H1 (cell line): ENCODE data around the gene STAT4. TPM values are rescaled to one million over a fixed set of nuclear protein-coding genes. Genes with fewer than 3 reads are reported as not detected.

Experiments
- CTCF ChIA-PET: fragments of 300-600 bp; sonication (Branson Sonifier 250); formaldehyde crosslinking; loops from one replicate; lab custom pipeline; 2021; ENCODE audit not compliant: partially characterized antibody; lab: Charles Lee
- POLR2A ChIA-PET: fragments of 300-600 bp; sonication (Branson Sonifier 250); formaldehyde crosslinking; loops from one replicate; lab custom pipeline; 2021; ENCODE audit warnings: inconsistent platforms; ENCODE audit not compliant: partially characterized antibody; lab: Charles Lee
- DNase-seq, 2 experiments: peaks; one replicate each; pipeline versions ENCODE4 v3.0.0 to v3.0.0-alpha.2; 2010 to 2022; ENCODE audit warnings: low spot score in 2 of 2, low read depth in 1 of 2, mixed read lengths in 1 of 2
- FAIRE-seq: peaks from 2 replicates; lab custom pipeline; 2011; peaks lifted over from hg19 to GRCh38; lab: Jason Lieb, UNC
- H2AFZ ChIP-seq: 2 replicates; pipeline ENCODE4 v1.8.1; 2012; ENCODE audit warnings: low read length, inconsistent platforms
- H2AK5ac ChIP-seq: 2 replicates; pipeline ENCODE4 v1.6.1; 2013; ENCODE audit warnings: low read depth, low read length
- H2BK120ac ChIP-seq: replicated peaks from 2 replicates; pipeline ENCODE3; 2013; ENCODE audit warnings: low read depth, low read length, inconsistent platforms
- H2BK12ac ChIP-seq: 2 replicates; pipeline ENCODE4 v1.6.1; 2013; ENCODE audit warnings: low read depth, low read length
- H2BK15ac ChIP-seq: 2 replicates; pipeline ENCODE4 v1.6.1; 2013; ENCODE audit warnings: low read length
- H2BK20ac ChIP-seq: 2 replicates; pipeline ENCODE4 v1.6.1; 2013; ENCODE audit warnings: low read length
- H2BK5ac ChIP-seq: 2 replicates; pipeline ENCODE4 v1.6.1; 2013; ENCODE audit warnings: low read depth, low read length
- H3K14ac ChIP-seq: 2 replicates; pipeline ENCODE4 v1.6.1; 2013; ENCODE audit warnings: inconsistent platforms; ENCODE audit not compliant: insufficient read length
- H3K18ac ChIP-seq: 2 replicates; pipeline ENCODE4 v1.6.1; 2013; ENCODE audit warnings: low read length; ENCODE audit errors: extremely low read depth
- H3K23ac ChIP-seq: 2 replicates; pipeline ENCODE4 v1.6.1; 2013; ENCODE audit warnings: inconsistent platforms; ENCODE audit not compliant: insufficient read length
- H3K23me2 ChIP-seq: 2 replicates; pipeline ENCODE4 v1.6.1; 2013; ENCODE audit warnings: low read depth, low read length
- H3K27ac ChIP-seq: 2 replicates; pipeline ENCODE4 v1.6.1; 2011; ENCODE audit warnings: low read depth, low read length, inconsistent platforms
- H3K27me3 ChIP-seq, 4 experiments: replicated peaks in 1 of 4; 1 replicate in 1 of 4; 2 replicates in 3 of 4; pipeline versions ENCODE4 v1.6.1 to v1.8.1; 2011 to 2013; ENCODE audit warnings: low read length in 3 of 4, mild to moderate bottlenecking in 3 of 4, inconsistent platforms in 2 of 4, mixed read lengths in 2 of 4, moderate library complexity in 1 of 4; ENCODE audit not compliant: control insufficient read depth in 3 of 4, insufficient read depth in 3 of 4; ENCODE audit errors: extremely low read depth in 1 of 4
- H3K36me3 ChIP-seq, 4 experiments: 2 replicates each; pipeline versions ENCODE4 v1.6.1 to v1.8.1; 2011 to 2013; ENCODE audit warnings: mild to moderate bottlenecking in 4 of 4, low read length in 3 of 4, moderate library complexity in 2 of 4, control low read depth in 1 of 4, inconsistent platforms in 1 of 4; ENCODE audit not compliant: insufficient read depth in 4 of 4, control insufficient read depth in 2 of 4
- H3K4ac ChIP-seq: replicated peaks from 2 replicates; pipeline ENCODE3; 2013; ENCODE audit warnings: low read length, low read depth, mixed read lengths, inconsistent platforms; ENCODE audit not compliant: insufficient read length
- H3K4me1 ChIP-seq, 4 experiments: replicated peaks in 1 of 4; 1 replicate in 1 of 4; 2 replicates in 3 of 4; pipeline versions ENCODE4 v1.6.1 to v1.8.1; 2011 to 2013; ENCODE audit warnings: low read length in 3 of 4, inconsistent platforms in 2 of 4, mixed read lengths in 1 of 4; ENCODE audit not compliant: insufficient read depth in 4 of 4, control insufficient read depth in 3 of 4
- H3K4me2 ChIP-seq, 2 experiments: 2 replicates each; pipeline versions ENCODE4 v1.6.1 to v1.8.1; 2011 to 2013; ENCODE audit warnings: low read depth in 2 of 2, low read length in 2 of 2, control low read depth in 1 of 2, inconsistent platforms in 1 of 2, mild to moderate bottlenecking in 1 of 2; ENCODE audit not compliant: insufficient read depth in 1 of 2
- H3K4me3 ChIP-seq, 4 experiments: fragments of 200-600, 300-600 bp in 1 of 4; sonication (generic), shearing (Covaris generic), sonication (Bioruptor Twin) in 1 of 4; 2 replicates each; pipeline versions ENCODE4 v1.5.1 to v1.8.1; 2011 to 2016; ENCODE audit warnings: low read length in 4 of 4, low read depth in 3 of 4, control low read depth in 2 of 4, inconsistent platforms in 2 of 4, mild to moderate bottlenecking in 2 of 4, mixed read lengths in 1 of 4, moderate library complexity in 1 of 4; ENCODE audit not compliant: insufficient read depth in 2 of 4; ENCODE audit errors: extremely low read depth in 1 of 4
- H3K56ac ChIP-seq: replicated peaks from 2 replicates; pipeline ENCODE3; 2013; ENCODE audit warnings: low read depth, mild to moderate bottlenecking, mixed read lengths, low read length, inconsistent platforms; ENCODE audit not compliant: insufficient read length
- H3K79me1 ChIP-seq: 2 replicates; pipeline ENCODE4 v1.6.1; 2013; ENCODE audit warnings: low read depth, low read length, control low read depth
- H3K79me2 ChIP-seq, 2 experiments: 2 replicates each; pipeline versions ENCODE4 v1.6.1 to v1.8.1; 2012 to 2013; ENCODE audit warnings: low read length in 2 of 2, mild to moderate bottlenecking in 2 of 2, inconsistent platforms in 1 of 2; ENCODE audit not compliant: insufficient read depth in 2 of 2, control insufficient read depth in 1 of 2
- H3K9ac ChIP-seq, 4 experiments: replicated peaks in 1 of 4; 1 replicate in 1 of 4; 2 replicates in 3 of 4; pipeline versions ENCODE4 v1.6.1 to v1.8.1; 2011 to 2013; ENCODE audit warnings: low read depth in 3 of 4, low read length in 3 of 4, control low read depth in 2 of 4, mild to moderate bottlenecking in 2 of 4, moderate library complexity in 2 of 4, inconsistent platforms in 1 of 4; ENCODE audit errors: extremely low read depth in 1 of 4
- H3K9me3 ChIP-seq, 2 experiments: 2 replicates each; pipeline versions ENCODE4 v1.6.1 to v1.8.1; 2012 to 2013; ENCODE audit warnings: mild to moderate bottlenecking in 2 of 2, moderate library complexity in 2 of 2, control low read depth in 1 of 2, inconsistent platforms in 1 of 2, low read depth in 1 of 2, low read length in 1 of 2, mixed read lengths in 1 of 2; ENCODE audit not compliant: insufficient read depth in 2 of 2
- H4K20me1 ChIP-seq, 2 experiments: replicated peaks in 1 of 2; 2 replicates each; pipeline versions ENCODE3 to v1.8.1; 2011 to 2013; ENCODE audit warnings: inconsistent platforms in 2 of 2, low read length in 2 of 2, mild to moderate bottlenecking in 1 of 2; ENCODE audit not compliant: insufficient read depth in 2 of 2, control insufficient read depth in 1 of 2
- H4K5ac ChIP-seq: 2 replicates; pipeline ENCODE4 v1.6.1; 2013; ENCODE audit warnings: low read length, low read depth, mixed read lengths, inconsistent platforms; ENCODE audit not compliant: insufficient read length
- H4K8ac ChIP-seq: 2 replicates; pipeline ENCODE4 v1.8.0; 2013; ENCODE audit warnings: mild to moderate bottlenecking, moderate library complexity, low read length, inconsistent platforms; ENCODE audit not compliant: insufficient read depth; ENCODE audit errors: extremely low read depth
- H4K91ac ChIP-seq: replicated peaks from 2 replicates; pipeline ENCODE3; 2013; ENCODE audit warnings: low read length, mixed read lengths, inconsistent platforms; ENCODE audit not compliant: insufficient read length
- ATF3 ChIP-seq: IDR thresholded peaks from 2 replicates; pipeline ENCODE4 v1.6.1; 2011; ENCODE audit warnings: low read depth, mild to moderate bottlenecking, low read length; ENCODE audit not compliant: insufficient read depth
- GTF2F1 ChIP-seq: IDR thresholded peaks from 2 replicates; pipeline ENCODE4 v1.6.1; 2012; ENCODE audit warnings: low read depth, low read length, improper control_type of control experiment, borderline replicate concordance
- HDAC6 ChIP-seq: IDR thresholded peaks from one replicate; pipeline ENCODE4 v1.7.1; 2012; ENCODE audit warnings: low read depth, mild to moderate bottlenecking, inconsistent platforms, low read length, moderate library complexity
- NANOG ChIP-seq: IDR thresholded peaks from 2 replicates; pipeline ENCODE4 v1.6.1; 2011; ENCODE audit warnings: low read length, low read depth, mild to moderate bottlenecking, inconsistent platforms; ENCODE audit not compliant: insufficient read depth, poor library complexity, severe bottlenecking
- POLR2A ChIP-seq, 2 experiments: IDR thresholded peaks; 1 replicate in 1 of 2; 2 replicates in 1 of 2; pipeline ENCODE4 v1.6.1; 2011; ENCODE audit warnings: low read depth in 2 of 2, low read length in 2 of 2, mild to moderate bottlenecking in 2 of 2; ENCODE audit errors: control extremely low read depth in 1 of 2
- RBBP5 ChIP-seq: IDR thresholded peaks from 2 replicates; pipeline ENCODE4 v1.7.1; 2012; ENCODE audit warnings: low read depth, mild to moderate bottlenecking, inconsistent platforms, low read length, moderate library complexity, borderline replicate concordance
- RFX5 ChIP-seq: IDR thresholded peaks from 2 replicates; pipeline ENCODE4 v1.6.1; 2011; ENCODE audit warnings: low read depth, low read length, improper control_type of control experiment, borderline replicate concordance
- RXRA ChIP-seq: IDR thresholded peaks from 2 replicates; pipeline ENCODE4 v1.6.1; 2011; ENCODE audit warnings: low read depth, mild to moderate bottlenecking, low read length, moderate library complexity; ENCODE audit not compliant: insufficient read depth
- SIRT6 ChIP-seq: IDR thresholded peaks from one replicate; pipeline ENCODE4 v1.7.1; 2012; ENCODE audit warnings: low read length, inconsistent platforms
- SIX5 ChIP-seq: IDR thresholded peaks from 2 replicates; pipeline ENCODE4 v1.6.1; 2011; ENCODE audit warnings: mild to moderate bottlenecking, low read depth, low read length
- SP2 ChIP-seq: IDR thresholded peaks from 2 replicates; pipeline ENCODE4 v1.6.1; 2012; ENCODE audit warnings: mild to moderate bottlenecking, low read length, inconsistent platforms
- SRF ChIP-seq: IDR thresholded peaks from 2 replicates; pipeline ENCODE4 v1.6.1; 2011; ENCODE audit warnings: mild to moderate bottlenecking, low read depth, low read length, moderate library complexity
- ZNF274 ChIP-seq: IDR thresholded peaks from 2 replicates; pipeline ENCODE4 v1.7.0; 2012; ENCODE audit warnings: low read length, borderline replicate concordance; ENCODE audit errors: extremely low read depth
- WGBS, 2 experiments: shearing (Covaris generic) in 1 of 2; methylation state at CpG; one replicate each; pipeline versions ENCODE4 v1.1.6 to v1.1.7; 2013 to 2015; ENCODE audit warnings: low lambda C conversion rate in 2 of 2, mixed read lengths in 2 of 2, inconsistent platforms in 1 of 2, low coverage in 1 of 2, missing lambda C conversion rate in 1 of 2; ENCODE audit not compliant: insufficient replicate concordance in 2 of 2, insufficient coverage in 1 of 2, insufficient read length in 1 of 2; ENCODE audit errors: extremely low coverage in 1 of 2, missing lambda C conversion rate in 1 of 2; 5-methylcytosine and 5-hydroxymethylcytosine counted together
- polyA plus RNA-seq, 7 experiments: library from polyadenylated mRNA; depleted of rRNA in 3 of 7; stranded (reverse) in 5 of 7; unstranded in 2 of 7; fragments of >200 nt in 5 of 7; fragments of 200-250 nt in 2 of 7; gene quantifications; 1 replicate in 5 of 7; 2 replicates in 1 of 7; 4 replicates in 1 of 7; pipeline versions ENCODE4 v1.2.1 to v1.2.3, GENCODE V29; 2011 to 2013; ENCODE audit warnings: missing spikeins in 2 of 7, mixed read lengths in 2 of 7
- total RNA-seq: library from RNA; stranded (reverse); fragmentation: NEBNext Ultra II Directional; extraction: Animal tissue kit (Norgen Biotek cat#: 25700); gene quantifications from 2 replicates; pipeline ENCODE4 v1.2.1, GENCODE V29; 2021

The STAT4 gene
- total and polyA plus RNA-seq, 2 of the 8 experiments (the other 6 are each of a cell fraction or from before 2014, with no cell fraction given) = 0.36 to 0.63 TPM

GRCh38 chr2:191006997-191007783 lies 143.6 kb downstream of the STAT4 start:
- Histone ChIP-seq H3K4ac (no peak overlapping the region), H2AK5ac (no peak overlapping the region), H3K9me3 (no peaks in the 10 kb centered on the region), H3K4me3 (no peak overlapping the region), H2BK20ac (no peak overlapping the region), H3K9ac (no peak overlapping the region), H3K27ac (no peak overlapping the region), H3K79me2 (peaks cover 0 to 6% of the 10 kb centered on the region in 2 experiments; a peak in 1 of 4 replicates), H3K79me1 (no peaks in the 10 kb centered on the region; the same call in 1 of the 2 replicates), H2BK5ac (no peak overlapping the region), H3K4me2 (no peak overlapping the region), H3K27me3 (no peaks in the 10 kb centered on the region), H2BK12ac (no peak overlapping the region), H3K56ac (no peak overlapping the region), H2BK15ac (no peak overlapping the region), H3K18ac (no peak overlapping the region), H3K23me2 (no peaks in the 10 kb centered on the region), H3K36me3 (peaks cover 22 to 70% (median 50%) of the 10 kb centered on the region in 4 experiments), H4K8ac (no peak overlapping the region), H2BK120ac (no peak overlapping the region), H4K5ac (no peak overlapping the region), H4K20me1 (no peaks in the 10 kb centered on the region), H3K14ac (no peak overlapping the region), H2AFZ (no peak overlapping the region), H4K91ac (no peak overlapping the region), H3K4me1 (no peaks in the 10 kb centered on the region), H3K23ac (no peak overlapping the region)
- 95% methylated on average over 4 of the region's 4 CpGs; no CpG with 5 or more reads in 1 of the 2 experiments for WGBS, 2 experiments
- no peak for DNase-seq
- CTCF ChIA-PET = interaction anchor here (1.0 to 2.3 kb wide), 4 partner anchors 11 to 148 kb away, joined by 3 to 5 read pairs (median 4); no protein-coding TSS in a partner anchor
- POLR2A ChIA-PET = no interaction called here
- FAIRE-seq = no peak
- TF ChIP-seq NANOG = no peak
- TF ChIP-seq SIRT6 = no peak
- TF ChIP-seq POLR2A (IDR thresholded peaks at IDR 0.05; ENCODE audit: control extremely low read depth in 1 of 2, low read depth in 2 of 2, low read length in 2 of 2) = no peak
- TF ChIP-seq RXRA = no peak
- TF ChIP-seq SP2 = no peak
- TF ChIP-seq SIX5 = no peak
- TF ChIP-seq RBBP5 = no peak
- TF ChIP-seq ZNF274 = no peak
- TF ChIP-seq SRF = no peak
- no peak for TF ChIP-seq HDAC6
- no peak for TF ChIP-seq GTF2F1
- TF ChIP-seq RFX5 = no peak
- TF ChIP-seq ATF3 = no peak
